ENCODE measurements around the gene ANKRD33B.
"Not testable (repeated sequence)": the region's sequence is repeated elsewhere in the genome, so short reads cannot be mapped to it uniquely, and the experiment has no call there.

The ANKRD33B gene

GRCh38 chr5:10664180-10664769 lies 100.4 kb downstream of the ANKRD33B start:
- not testable (repeated sequence) for DNase-seq

GRCh38 chr5:10665799-10666198 lies 101.9 kb downstream of the ANKRD33B start:
- DNase-seq: no peak

- no peak for DNase-seq
Observed at GRCh38 chr5:10666531-10667299, 102.8 kb downstream of the ANKRD33B start.

GRCh38 chr5:10667431-10668057 lies 103.7 kb downstream of the ANKRD33B start:
- DNase-seq: no peak

GRCh38 chr5:10668697-10669096 lies 104.8 kb downstream of the ANKRD33B start:
- DNase-seq: no peak

- no peak for DNase-seq
Observed at GRCh38 chr5:10669983-10670382, 106.1 kb downstream of the ANKRD33B start.

- DNase-seq: no peak
Observed at GRCh38 chr5:10671041-10672008, 107.5 kb downstream of the ANKRD33B start.

- DNase-seq: no peak
Observed at GRCh38 chr5:10672146-10673016, 108.5 kb downstream of the ANKRD33B start.

GRCh38 chr5:10673017-10673389 lies 109.1 kb downstream of the ANKRD33B start:
- no peak for DNase-seq

- DNase-seq: no peak
Observed at GRCh38 chr5:10673407-10673806, 109.5 kb downstream of the ANKRD33B start.

GRCh38 chr5:10674096-10674495 lies 110.2 kb downstream of the ANKRD33B start:
- DNase-seq: no peak

- no peak for DNase-seq
Observed at GRCh38 chr5:10674582-10674981, 110.7 kb downstream of the ANKRD33B start.

- no peak for DNase-seq
Observed at GRCh38 chr5:10675177-10675700, 111.4 kb downstream of the ANKRD33B start.

GRCh38 chr5:10676224-10676623 lies 112.4 kb downstream of the ANKRD33B start:
- no peak for DNase-seq

GRCh38 chr5:10676946-10677345 lies 113.1 kb downstream of the ANKRD33B start:
- no peak for DNase-seq

GRCh38 chr5:10677533-10677932 lies 113.7 kb downstream of the ANKRD33B start:
- no peak for DNase-seq

GRCh38 chr5:10678244-10678643 lies 114.4 kb downstream of the ANKRD33B start:
- no peak for DNase-seq

- DNase-seq: no peak
Observed at GRCh38 chr5:10679336-10679988, 115.6 kb downstream of the ANKRD33B start.

GRCh38 chr5:10680876-10681481 lies 117.1 kb downstream of the ANKRD33B start:
- DNase-seq: no peak
